ENCODE data around the gene RAD54L2. TPM values are rescaled to one million over a fixed set of nuclear protein-coding genes. Genes with fewer than 3 reads are reported as not detected.

RAD54L2 gene
- total RNA-seq (ENCODE audit: low replicate concordance) = 29.0 and 37.6 TPM in 2 replicates
- long read RNA-seq, partial matches to known transcripts = 4 of 6 reads
- long read RNA-seq, other reads (novel, unspliced or antisense) = 2 of 6 reads

- Mint-ChIP-seq H3K27ac (peak within 1 kb of the TSS; percentile 92), H3K4me3 (peak within 1 kb of the TSS; percentile 96), H3K36me3 (no peaks in the 10 kb centered on the region), H3K4me1 (ENCODE audit: unreplicated experiment) (peaks cover 14% of the 10 kb centered on the region), H3K27me3 (peaks cover 2% of the 10 kb centered on the region), H3K9me3 (no peaks in the 10 kb centered on the region)
- TF ChIP-seq CTCF (conservative IDR thresholded peaks at IDR 0.05) = peak; percentile 45
- DNase-seq (ENCODE audit: extremely low spot score, unreplicated experiment) = peak; percentile 91
Measured at GRCh38 chr3:51538459-51539290, at the start of gene RAD54L2. TSS of gene RAD54L2 (plus strand) at chr3:51538719. CDS start at chr3:51590421, 51,702 bp downstream.

- Mint-ChIP-seq H3K4me3 (peak overlapping the region; percentile 93), H3K9me3 (no peaks in the 10 kb centered on the region), H3K4me1 (ENCODE audit: unreplicated experiment) (peaks cover 4% of the 10 kb centered on the region), H3K27ac (peak overlapping the region; percentile 98), H3K36me3 (no peaks in the 10 kb centered on the region), H3K27me3 (no peaks in the 10 kb centered on the region)
- peak; percentile 93 for DNase-seq (ENCODE audit: extremely low spot score, unreplicated experiment)
- TF ChIP-seq CTCF (conservative IDR thresholded peaks at IDR 0.05) = no peak
Measured at GRCh38 chr3:51498876-51499738, 39.4 kb upstream of the RAD54L2 start.

- Mint-ChIP-seq H3K36me3 (no peaks in the 10 kb centered on the region), H3K27me3 (no peaks in the 10 kb centered on the region), H3K4me3 (peak overlapping the region; percentile 93), H3K27ac (peak overlapping the region; percentile 98), H3K9me3 (no peaks in the 10 kb centered on the region), H3K4me1 (ENCODE audit: unreplicated experiment) (peaks cover 4% of the 10 kb centered on the region)
- no peak for DNase-seq (ENCODE audit: extremely low spot score, unreplicated experiment)
- peak; percentile 19 for TF ChIP-seq CTCF (conservative IDR thresholded peaks at IDR 0.05)
Measured at GRCh38 chr3:51500632-51501131, 37.8 kb upstream of the RAD54L2 start.

GRCh38 chr3:51501833-51502561 is 36.5 kb upstream of the RAD54L2 start:
- H3K27me3 Mint-ChIP-seq = no peaks in the 10 kb centered on the region
- DNase-seq (ENCODE audit: extremely low spot score, unreplicated experiment) = peak; percentile 83

More at GRCh38 chr3:51501833-51502561, 36.5 kb upstream of the RAD54L2 start:
- TF ChIP-seq CTCF (conservative IDR thresholded peaks at IDR 0.05) = peak; percentile 94
- peak overlapping the region; percentile 79 for H3K4me3 Mint-ChIP-seq
- H3K4me1 Mint-ChIP-seq (ENCODE audit: unreplicated experiment) = peaks cover 4% of the 10 kb centered on the region
- peak overlapping the region; percentile 90 for H3K27ac Mint-ChIP-seq
- no peaks in the 10 kb centered on the region for H3K9me3 Mint-ChIP-seq
- no peaks in the 10 kb centered on the region for H3K36me3 Mint-ChIP-seq

Measured in type B pancreatic cell (in vitro differentiated cells).